ENCODE results near the gene GLRX3.

Gene GLRX3

GRCh38 chr10:130208807-130209206 lies 72.6 kb downstream of the GLRX3 start:
- no peaks in the 10 kb centered on the region for H4K20me1 ChIP-seq (ENCODE audit: insufficient read depth, low read length)
- no peak overlapping the region for H3K9ac ChIP-seq (ENCODE audit: low read length)
- no peaks in the 10 kb centered on the region for H3K79me2 ChIP-seq (ENCODE audit: low read length)
- no peak overlapping the region for H2AFZ ChIP-seq (ENCODE audit: low read depth, low read length)
- no peak overlapping the region for H3K4me3 ChIP-seq (ENCODE audit: low read length)
- H3K27me3 ChIP-seq (ENCODE audit: low read depth, low read length) = no peaks in the 10 kb centered on the region; the same call in none of the 2 replicates
- no peak overlapping the region for H3K4me2 ChIP-seq (ENCODE audit: low read length)
- no peaks in the 10 kb centered on the region for H3K36me3 ChIP-seq (replicated peaks; ENCODE audit: low read depth, low read length)
- TF ChIP-seq EZH2phosphoT487 (IDR thresholded peaks at IDR 0.05; ENCODE audit: low read depth) = no peak
- no peak for TF ChIP-seq CTCF (IDR thresholded peaks at IDR 0.05; ENCODE audit: low read depth, low read length)
- H3K9me3 ChIP-seq (ENCODE audit: insufficient read depth, low read length) = no peaks in the 10 kb centered on the region
- H3K4me1 ChIP-seq (ENCODE audit: low read length) = no peaks in the 10 kb centered on the region
- H3K27ac ChIP-seq (ENCODE audit: low read length) = no peak overlapping the region

- Histone ChIP-seq H3K79me2 (ENCODE audit: low read length) (no peaks in the 10 kb centered on the region), H3K27me3 (ENCODE audit: low read depth, low read length) (no peaks in the 10 kb centered on the region), H4K20me1 (ENCODE audit: insufficient read depth, low read length) (no peaks in the 10 kb centered on the region), H3K9ac (ENCODE audit: low read length) (no peak overlapping the region), H3K4me2 (ENCODE audit: low read length) (no peak overlapping the region), H3K9me3 (ENCODE audit: insufficient read depth, low read length) (no peaks in the 10 kb centered on the region), H3K4me3 (ENCODE audit: low read length) (no peak overlapping the region), H2AFZ (ENCODE audit: low read depth, low read length) (no peak overlapping the region), H3K27ac (ENCODE audit: low read length) (no peak overlapping the region), H3K4me1 (ENCODE audit: low read length) (no peaks in the 10 kb centered on the region), H3K36me3 (replicated peaks; ENCODE audit: low read depth, low read length) (no peaks in the 10 kb centered on the region)
- no peak for TF ChIP-seq EZH2phosphoT487 (IDR thresholded peaks at IDR 0.05; ENCODE audit: low read depth)
- no peak for TF ChIP-seq CTCF (IDR thresholded peaks at IDR 0.05; ENCODE audit: low read depth, low read length)
Observed at GRCh38 chr10:130212746-130213145, 76.6 kb downstream of the GLRX3 start.

- Histone ChIP-seq H3K4me3 (ENCODE audit: low read length) (no peak overlapping the region), H2AFZ (ENCODE audit: low read depth, low read length) (no peak overlapping the region), H3K9ac (ENCODE audit: low read length) (no peak overlapping the region), H3K27me3 (ENCODE audit: low read depth, low read length) (no peaks in the 10 kb centered on the region), H3K27ac (ENCODE audit: low read length) (no peak overlapping the region), H3K36me3 (replicated peaks; ENCODE audit: low read depth, low read length) (no peaks in the 10 kb centered on the region), H3K79me2 (ENCODE audit: low read length) (no peaks in the 10 kb centered on the region), H3K9me3 (ENCODE audit: insufficient read depth, low read length) (no peaks in the 10 kb centered on the region), H4K20me1 (ENCODE audit: insufficient read depth, low read length) (no peaks in the 10 kb centered on the region), H3K4me1 (ENCODE audit: low read length) (no peaks in the 10 kb centered on the region), H3K4me2 (ENCODE audit: low read length) (no peak overlapping the region)
- TF ChIP-seq CTCF (IDR thresholded peaks at IDR 0.05; ENCODE audit: low read depth, low read length) (no peak), EZH2phosphoT487 (IDR thresholded peaks at IDR 0.05; ENCODE audit: low read depth) (no peak)
Observed at GRCh38 chr10:130213286-130214080, 77.3 kb downstream of the GLRX3 start.

GRCh38 chr10:130214431-130214830 lies 78.2 kb downstream of the GLRX3 start:
- Histone ChIP-seq H3K27me3 (ENCODE audit: low read depth, low read length) (no peaks in the 10 kb centered on the region), H3K4me3 (ENCODE audit: low read length) (no peak overlapping the region), H4K20me1 (ENCODE audit: insufficient read depth, low read length) (no peaks in the 10 kb centered on the region), H3K9ac (ENCODE audit: low read length) (no peak overlapping the region), H3K4me2 (ENCODE audit: low read length) (no peak overlapping the region), H3K4me1 (ENCODE audit: low read length) (no peaks in the 10 kb centered on the region), H3K79me2 (ENCODE audit: low read length) (no peaks in the 10 kb centered on the region), H3K27ac (ENCODE audit: low read length) (no peak overlapping the region), H2AFZ (ENCODE audit: low read depth, low read length) (no peak overlapping the region), H3K9me3 (ENCODE audit: insufficient read depth, low read length) (no peaks in the 10 kb centered on the region), H3K36me3 (replicated peaks; ENCODE audit: low read depth, low read length) (no peaks in the 10 kb centered on the region)
- TF ChIP-seq CTCF (IDR thresholded peaks at IDR 0.05; ENCODE audit: low read depth, low read length) (no peak), EZH2phosphoT487 (IDR thresholded peaks at IDR 0.05; ENCODE audit: low read depth) (no peak)
